ENCODE results near the gene NTRK2.

DNA sequence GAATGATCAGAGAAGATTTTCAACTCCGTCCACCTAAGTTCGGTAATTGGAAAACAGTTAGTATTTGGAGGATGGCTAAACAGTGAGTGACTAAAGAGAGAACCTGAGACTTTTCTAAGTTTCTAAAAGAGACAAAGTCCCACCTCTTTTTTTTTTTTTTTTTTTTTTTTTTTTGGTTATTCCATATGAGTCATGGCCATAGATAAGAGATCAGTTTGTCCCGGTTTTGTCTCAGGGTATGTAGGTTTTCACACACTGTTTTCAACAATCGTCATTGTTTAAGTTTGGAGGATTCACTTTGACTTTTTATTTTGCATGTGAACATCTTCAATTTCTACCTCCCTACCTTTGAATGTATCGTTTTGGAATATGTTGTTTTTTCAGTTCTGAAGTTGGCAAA, 85.9 kb downstream of the NTRK2 start:
- TF ChIP-seq CTCF (optimal IDR thresholded peaks at IDR 0.05 in 1 of 3, IDR thresholded peaks at IDR 0.05 in 1 of 3, conservative IDR thresholded peaks at IDR 0.05 in 1 of 3; ENCODE audit: extremely low read depth in 1 of 3, insufficient read depth in 2 of 3, low read length in 3 of 3): no peak
- no peak for TF ChIP-seq EZH2 (IDR thresholded peaks at IDR 0.05; ENCODE audit: low read length)
